Sigmoid colon (tissue), 7 donors: ENCODE data around the gene CHST6. TPM values are rescaled to one million over a fixed set of nuclear protein-coding genes. Genes with fewer than 3 reads are reported as not detected.

Experiments
- DNase-seq: peaks from one replicate; pipeline ENCODE4 v3.0.0-alpha.2; 2019
- H3K27ac ChIP-seq, 4 donors: fragments of 200-600 bp; sonication (generic); one replicate each; pipeline ENCODE4 v1.5.1; 2016 to 2019; ENCODE audit warnings: mild to moderate bottlenecking in 1 of 4
- H3K27me3 ChIP-seq, 3 donors: fragments of 200-600 bp; sonication (generic); one replicate each; pipeline ENCODE4 v1.5.1; 2019; ENCODE audit warnings: mild to moderate bottlenecking in 1 of 3
- H3K36me3 ChIP-seq, 4 donors: fragments of 200-600 bp; sonication (generic); one replicate each; pipeline ENCODE4 v1.5.1; 2016 to 2019
- H3K4me1 ChIP-seq, 4 donors: fragments of 200-600 bp; sonication (generic); one replicate each; pipeline ENCODE4 v1.5.1; 2017 to 2019
- H3K4me3 ChIP-seq, 4 donors: fragments of 200-600 bp; sonication (generic); one replicate each; pipeline ENCODE4 v1.5.1; 2017 to 2019; ENCODE audit warnings: mild to moderate bottlenecking in 2 of 4, moderate library complexity in 1 of 4
- H3K9me3 ChIP-seq, 4 donors: fragments of 200-600 bp in 3 of 4; sonication (generic) in 3 of 4; one replicate each; pipeline versions ENCODE4 v1.5.1 to v1.6.1; 2013 to 2019
- EP300 ChIP-seq, 4 donors: sonication (generic); formaldehyde crosslinking; IDR thresholded peaks; one replicate each; pipeline ENCODE4 v1.6.1; 2017; ENCODE audit warnings: antibody characterized with exemption in 4 of 4
- POLR2A ChIP-seq, 2 donors: fragments of 450-650 bp; IDR thresholded peaks; one replicate each; pipeline ENCODE4 v1.6.1; 2016; ENCODE audit warnings: antibody characterized with exemption in 2 of 2, mild to moderate bottlenecking in 2 of 2, moderate library complexity in 2 of 2
- POLR2AphosphoS5 ChIP-seq, 4 donors: sonication (generic); formaldehyde crosslinking; IDR thresholded peaks; one replicate each; pipeline ENCODE4 v1.6.1; 2017; ENCODE audit warnings: antibody characterized with exemption in 4 of 4
- WGBS, 2 donors: extraction: QIAGEN DNeasy Blood & Tissue Kit; methylation state at CpG; one replicate each; pipeline ENCODE4 v1.1.7; 2013; 5-methylcytosine and 5-hydroxymethylcytosine counted together
- intact Hi-C: fragments of 100-400 bp; cut with DNase I; formaldehyde crosslinking; loops from one replicate; pipeline ENCODE4 v1.15.1; 2023
- polyA plus RNA-seq, 3 donors: library from polyadenylated mRNA; stranded (reverse); fragments of 200-250 nt; gene quantifications; one replicate each; pipeline ENCODE4 v1.2.3, GENCODE V29; 2013
- total RNA-seq, 4 donors: library from RNA; depleted of rRNA; stranded (reverse); fragments of >200 nt; gene quantifications; one replicate each; pipeline ENCODE4 v1.1.0, GENCODE V29; 2016
- TF ChIP-seq, protein P1 (sequence below), 4 experiments: fragments of 450-650 bp in 3 of 4; fragments of 200-600 bp in 1 of 4; IDR thresholded peaks; one replicate each; pipeline ENCODE4 v1.5.1; 2016 to 2019; ENCODE audit warnings: antibody characterized with exemption in 4 of 4, mild to moderate bottlenecking in 3 of 4, moderate library complexity in 2 of 4
- donor health status: healthy with polysubstance abuse.
- donor health status: Bipolar disorder and iron deficiency.
- donor health status: healthy.

CHST6 gene
- total and polyA plus RNA-seq, 7 donors, result under 0.01 to 2.5 (median 1.1) TPM

DNA sequence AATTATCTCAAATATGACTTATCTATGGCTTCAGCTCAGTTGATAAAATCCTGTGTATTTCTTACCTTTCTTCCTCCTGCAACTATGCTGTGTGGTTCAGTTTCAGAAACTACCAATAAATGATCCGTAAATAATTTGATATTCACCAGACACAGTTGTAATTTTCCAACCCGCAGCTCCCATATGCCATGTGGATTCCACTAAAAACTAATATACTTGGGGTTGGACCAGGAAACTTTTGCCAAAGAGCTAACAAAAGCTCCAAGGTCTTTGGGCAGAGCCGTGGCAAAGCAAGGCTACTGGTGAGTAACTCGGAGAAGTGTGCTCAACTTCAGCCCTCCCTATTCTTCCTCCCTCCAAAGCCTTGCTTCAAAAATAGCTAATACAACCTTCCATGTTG, 2.3 kb upstream of the CHST6 start:
- intact Hi-C loops, result no loop called here
- TF ChIP-seq POLR2A (IDR thresholded peaks at IDR 0.05) (no peak), POLR2AphosphoS5 (IDR thresholded peaks at IDR 0.05) (no peak), EP300 (IDR thresholded peaks at IDR 0.05) (no peak)
- TF ChIP-seq, protein P1, sequence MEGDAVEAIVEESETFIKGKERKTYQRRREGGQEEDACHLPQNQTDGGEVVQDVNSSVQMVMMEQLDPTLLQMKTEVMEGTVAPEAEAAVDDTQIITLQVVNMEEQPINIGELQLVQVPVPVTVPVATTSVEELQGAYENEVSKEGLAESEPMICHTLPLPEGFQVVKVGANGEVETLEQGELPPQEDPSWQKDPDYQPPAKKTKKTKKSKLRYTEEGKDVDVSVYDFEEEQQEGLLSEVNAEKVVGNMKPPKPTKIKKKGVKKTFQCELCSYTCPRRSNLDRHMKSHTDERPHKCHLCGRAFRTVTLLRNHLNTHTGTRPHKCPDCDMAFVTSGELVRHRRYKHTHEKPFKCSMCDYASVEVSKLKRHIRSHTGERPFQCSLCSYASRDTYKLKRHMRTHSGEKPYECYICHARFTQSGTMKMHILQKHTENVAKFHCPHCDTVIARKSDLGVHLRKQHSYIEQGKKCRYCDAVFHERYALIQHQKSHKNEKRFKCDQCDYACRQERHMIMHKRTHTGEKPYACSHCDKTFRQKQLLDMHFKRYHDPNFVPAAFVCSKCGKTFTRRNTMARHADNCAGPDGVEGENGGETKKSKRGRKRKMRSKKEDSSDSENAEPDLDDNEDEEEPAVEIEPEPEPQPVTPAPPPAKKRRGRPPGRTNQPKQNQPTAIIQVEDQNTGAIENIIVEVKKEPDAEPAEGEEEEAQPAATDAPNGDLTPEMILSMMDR (IDR thresholded peaks at IDR 0.05), result no peak
- peaks cover 0 to 26% (median 15%) of the 10 kb centered on the region in 4 donors for H3K4me1 ChIP-seq
- 63 to 77% methylated on average over 4 of the region's 4 CpGs for WGBS, 2 donors
- H3K27me3 ChIP-seq, result peaks cover 0 to 19% (median 6%) of the 10 kb centered on the region in 3 donors
- H3K4me3 ChIP-seq, result no peak overlapping the region
- DNase-seq, result no peak
- no peaks in the 10 kb centered on the region for H3K9me3 ChIP-seq
- H3K27ac ChIP-seq, result no peak overlapping the region
- no peaks in the 10 kb centered on the region for H3K36me3 ChIP-seq

DNA sequence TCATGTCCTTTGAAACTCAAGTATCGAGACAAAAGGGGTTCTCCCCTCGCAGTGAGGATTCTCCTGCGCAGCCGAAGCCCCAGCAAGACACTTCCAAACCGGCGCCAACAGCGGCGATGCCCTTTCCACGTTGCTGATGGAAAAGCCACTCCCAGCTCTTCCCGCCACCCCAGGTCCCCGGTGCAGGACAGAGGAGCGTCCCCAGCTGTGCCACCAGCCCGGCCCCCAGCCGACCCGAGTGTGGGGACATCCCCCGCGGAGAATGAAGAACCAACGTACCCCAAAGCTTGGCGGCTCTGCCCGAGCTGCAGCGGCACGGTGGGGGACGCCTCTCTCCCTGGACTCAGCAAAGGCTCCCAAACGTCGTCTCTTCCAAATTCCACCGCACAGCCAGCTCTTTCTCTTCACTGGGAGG, 573 bp downstream of the CHST6 start:
- Histone ChIP-seq H3K27me3 (peaks cover 0 to 32% (median 6%) of the 10 kb centered on the region in 3 donors), H3K9me3 (no peaks in the 10 kb centered on the region), H3K4me1 (peaks cover 0 to 17% (median 12%) of the 10 kb centered on the region in 4 donors), H3K36me3 (no peaks in the 10 kb centered on the region), H3K4me3 (peak overlapping the region; percentile 20 to 47 (median 36)), H3K27ac (peak overlapping the region in 1 of 4 donors; percentile 4)
- intact Hi-C loops, result no loop called here
- TF ChIP-seq, protein P1 (IDR thresholded peaks at IDR 0.05), result no peak
- no peak for TF ChIP-seq EP300 (IDR thresholded peaks at IDR 0.05)
- no peak for TF ChIP-seq POLR2A (IDR thresholded peaks at IDR 0.05)
- no peak for TF ChIP-seq POLR2AphosphoS5 (IDR thresholded peaks at IDR 0.05)
- 4 to 14% methylated on average over 26 of the region's 26 CpGs for WGBS, 2 donors
- DNase-seq, result no peak

DNA sequence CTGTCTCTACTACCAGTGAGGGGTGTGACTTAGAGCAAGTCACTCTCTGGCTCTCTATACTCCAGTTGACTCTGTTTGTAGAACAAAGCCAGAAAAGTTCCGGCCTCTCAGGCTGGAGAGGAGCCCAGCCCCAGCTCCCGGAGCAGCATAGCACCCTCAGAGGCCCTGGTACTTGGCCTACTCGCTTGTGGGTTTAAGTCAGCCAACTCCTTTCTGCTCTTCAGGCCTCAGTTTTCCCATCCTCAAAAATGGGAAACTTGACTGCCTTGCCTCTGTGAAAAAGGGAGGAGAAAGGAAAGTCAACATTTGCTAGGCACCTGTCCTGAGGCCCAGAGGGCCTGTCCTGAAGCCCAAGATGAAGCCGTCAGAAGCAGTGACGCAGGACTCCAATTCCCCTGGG, 1.1 kb downstream of the CHST6 start:
- intact Hi-C loops, result no loop called here
- WGBS, 2 donors, result 73 to 74% methylated on average over 5 of the region's 5 CpGs
- no peak overlapping the region for H3K27ac ChIP-seq
- no peaks in the 10 kb centered on the region for H3K36me3 ChIP-seq
- no peaks in the 10 kb centered on the region for H3K9me3 ChIP-seq
- H3K4me1 ChIP-seq, result peaks cover 0 to 17% (median 12%) of the 10 kb centered on the region in 4 donors
- TF ChIP-seq POLR2AphosphoS5 (IDR thresholded peaks at IDR 0.05), result no peak
- no peak for TF ChIP-seq POLR2A (IDR thresholded peaks at IDR 0.05)
- TF ChIP-seq EP300 (IDR thresholded peaks at IDR 0.05), result no peak
- TF ChIP-seq, protein P1 (IDR thresholded peaks at IDR 0.05), result no peak
- H3K27me3 ChIP-seq, result peaks cover 0 to 32% (median 6%) of the 10 kb centered on the region in 3 donors
- no peak for DNase-seq
- peak overlapping the region in 2 of 4 donors; percentile 46 to 47 for H3K4me3 ChIP-seq

DNA sequence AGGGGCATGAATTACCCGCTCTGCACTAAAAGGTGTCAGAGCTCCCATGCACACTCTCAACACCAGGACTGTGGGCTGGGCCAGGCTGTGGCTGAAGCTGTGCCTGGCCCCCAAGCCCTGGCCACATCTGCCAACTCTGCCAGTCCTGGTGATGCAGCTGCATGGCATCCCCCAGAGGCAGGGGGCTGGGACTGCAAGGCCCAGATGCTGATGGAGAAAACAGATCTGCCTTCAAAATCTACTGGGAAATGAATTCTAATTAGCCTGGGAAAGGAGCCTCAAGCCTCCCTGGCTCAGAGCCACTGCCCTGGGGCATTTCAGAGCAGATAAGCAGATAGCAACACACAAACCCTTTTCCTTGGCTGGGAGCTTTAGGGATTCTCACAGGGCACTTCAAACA, 3.4 kb downstream of the CHST6 start:
- 54 to 84% methylated on average over 1 of the region's 1 CpG for WGBS, 2 donors
- no peaks in the 10 kb centered on the region for H3K9me3 ChIP-seq
- H3K4me1 ChIP-seq, result peaks cover 0 to 14% (median 12%) of the 10 kb centered on the region in 4 donors
- H3K27me3 ChIP-seq, result peaks cover 0 to 32% (median 6%) of the 10 kb centered on the region in 3 donors
- no peak overlapping the region for H3K4me3 ChIP-seq
- H3K36me3 ChIP-seq, result no peaks in the 10 kb centered on the region
- TF ChIP-seq EP300 (IDR thresholded peaks at IDR 0.05) (no peak), POLR2AphosphoS5 (IDR thresholded peaks at IDR 0.05) (no peak), POLR2A (IDR thresholded peaks at IDR 0.05) (no peak)
- TF ChIP-seq, protein P1 (IDR thresholded peaks at IDR 0.05), result no peak
- intact Hi-C loops, result no loop called here
- no peak overlapping the region for H3K27ac ChIP-seq
- DNase-seq, result no peak

DNA sequence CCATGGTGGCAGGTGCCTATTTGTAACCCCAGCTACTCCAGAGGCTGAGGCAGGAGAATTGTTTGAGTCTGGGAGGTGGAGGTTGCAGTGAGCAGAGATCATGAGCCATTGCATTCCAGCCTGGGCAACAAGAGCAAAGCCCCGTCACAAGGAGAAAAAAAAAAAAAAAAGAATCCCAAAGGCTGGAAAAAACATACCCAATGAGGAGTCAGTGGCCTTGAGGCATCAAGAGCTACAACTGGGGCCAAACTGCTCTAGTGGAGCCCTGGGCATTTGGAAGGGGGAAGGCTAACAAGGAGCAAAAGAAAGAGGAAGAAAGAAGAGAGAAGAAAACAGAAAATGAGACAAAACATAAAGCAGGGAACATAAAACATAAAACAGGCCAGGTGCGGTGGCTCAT, 6.9 kb downstream of the CHST6 start:
- no peak for DNase-seq
- no peaks in the 10 kb centered on the region for H3K4me1 ChIP-seq
- intact Hi-C loops, result no loop called here

More for the DNA sequence above, 6.9 kb downstream of the CHST6 start:
- no peak overlapping the region for H3K4me3 ChIP-seq
- H3K27ac ChIP-seq, result no peak overlapping the region
- no peaks in the 10 kb centered on the region for H3K9me3 ChIP-seq
- H3K36me3 ChIP-seq, result no peaks in the 10 kb centered on the region
- peaks cover 0 to 18% (median 0%) of the 10 kb centered on the region in 3 donors for H3K27me3 ChIP-seq
- WGBS, 2 donors, result 96 to 97% methylated on average over 2 of the region's 2 CpGs
- TF ChIP-seq EP300 (IDR thresholded peaks at IDR 0.05) (no peak), POLR2AphosphoS5 (IDR thresholded peaks at IDR 0.05) (no peak), POLR2A (IDR thresholded peaks at IDR 0.05) (no peak)
- TF ChIP-seq, protein P1 (IDR thresholded peaks at IDR 0.05), result no peak
